Nephron progenitor cell (in vitro differentiated cells): Measurements from ENCODE around the gene RBM17.
"Not testable (repeated sequence)": the region's sequence is repeated elsewhere in the genome, so short reads cannot be mapped to it uniquely, and the experiment has no call there.

Experiments
- DNase-seq: peaks from one replicate; pipeline ENCODE4 v3.0.0; 2021
- H3K27ac Mint-ChIP-seq: 2 replicates; pipeline ENCODE4 v1.8.0; 2021; ENCODE audit warnings: mild to moderate bottlenecking, moderate library complexity, mixed read lengths
- H3K27me3 Mint-ChIP-seq: 2 replicates; pipeline ENCODE4 v1.8.0; 2021; ENCODE audit warnings: mild to moderate bottlenecking, low read depth, mixed read lengths; ENCODE audit not compliant: poor library complexity
- H3K36me3 Mint-ChIP-seq: 2 replicates; pipeline ENCODE4 v1.8.0; 2021; ENCODE audit warnings: low read depth, mixed read lengths
- H3K4me1 Mint-ChIP-seq: 2 replicates; pipeline ENCODE4 v1.8.0; 2021; ENCODE audit warnings: mixed read lengths
- H3K4me3 Mint-ChIP-seq: 2 replicates; pipeline ENCODE4 v1.8.0; 2021; ENCODE audit warnings: mild to moderate bottlenecking, moderate library complexity, mixed read lengths
- H3K9me3 Mint-ChIP-seq: 2 replicates; pipeline ENCODE4 v1.8.0; 2021; ENCODE audit warnings: mild to moderate bottlenecking, moderate library complexity, mixed read lengths
- CTCF ChIP-seq: fragments of 200-600 bp; sonication (generic); IDR thresholded peaks from 2 replicates; pipeline ENCODE4 v1.5.0; 2021; ENCODE audit warnings: antibody characterized with exemption

RBM17 gene

GRCh38 chr10:6119962-6120361, 31.1 kb downstream of the RBM17 start:
- no peak for TF ChIP-seq CTCF
- H3K27ac Mint-ChIP-seq = peak overlapping the region; percentile 2
- peaks cover 25% of the 10 kb centered on the region for H3K36me3 Mint-ChIP-seq
- peaks cover 34% of the 10 kb centered on the region for H3K4me1 Mint-ChIP-seq
- no peaks in the 10 kb centered on the region for H3K9me3 Mint-ChIP-seq
- no peak overlapping the region for H3K4me3 Mint-ChIP-seq
- H3K27me3 Mint-ChIP-seq = no peaks in the 10 kb centered on the region
- DNase-seq = no peak

- peak overlapping the region; percentile 84 for H3K27ac Mint-ChIP-seq
- TF ChIP-seq CTCF = no peak
- H3K9me3 Mint-ChIP-seq = no peaks in the 10 kb centered on the region
- peaks cover 18% of the 10 kb centered on the region for H3K36me3 Mint-ChIP-seq
- peaks cover 39% of the 10 kb centered on the region for H3K4me1 Mint-ChIP-seq
- no peaks in the 10 kb centered on the region for H3K27me3 Mint-ChIP-seq
- no peak overlapping the region for H3K4me3 Mint-ChIP-seq
- no peak for DNase-seq
These were observed 31.9 kb downstream of the RBM17 start for GRCh38 chr10:6120691-6121090.

GRCh38 chr10:6121146-6121545, 32.3 kb downstream of the RBM17 start:
- H3K4me3 Mint-ChIP-seq = no peak overlapping the region
- H3K9me3 Mint-ChIP-seq = no peaks in the 10 kb centered on the region
- TF ChIP-seq CTCF = no peak
- DNase-seq = no peak
- H3K4me1 Mint-ChIP-seq = peaks cover 44% of the 10 kb centered on the region
- H3K36me3 Mint-ChIP-seq = peaks cover 13% of the 10 kb centered on the region
- no peaks in the 10 kb centered on the region for H3K27me3 Mint-ChIP-seq
- peak overlapping the region; percentile 84 for H3K27ac Mint-ChIP-seq

- Mint-ChIP-seq H3K36me3 (peaks cover 8% of the 10 kb centered on the region), H3K27me3 (no peaks in the 10 kb centered on the region), H3K9me3 (no peaks in the 10 kb centered on the region), H3K27ac (no peak overlapping the region), H3K4me3 (no peak overlapping the region), H3K4me1 (peaks cover 61% of the 10 kb centered on the region)
- no peak for DNase-seq
- TF ChIP-seq CTCF = no peak
These were observed 34.7 kb downstream of the RBM17 start for GRCh38 chr10:6123532-6123931.

- Mint-ChIP-seq H3K27ac (peak overlapping the region; percentile 60), H3K36me3 (peaks cover 8% of the 10 kb centered on the region), H3K27me3 (peaks cover 8% of the 10 kb centered on the region), H3K4me3 (no peak overlapping the region), H3K4me1 (peaks cover 68% of the 10 kb centered on the region), H3K9me3 (no peaks in the 10 kb centered on the region)
- DNase-seq = no peak
- no peak for TF ChIP-seq CTCF
These were observed 35.8 kb downstream of the RBM17 start for GRCh38 chr10:6124666-6125065.

GRCh38 chr10:6127461-6127860, 38.6 kb downstream of the RBM17 start:
- Mint-ChIP-seq H3K4me1 (peaks cover 53% of the 10 kb centered on the region), H3K27me3 (peaks cover 16% of the 10 kb centered on the region)
- not testable (repeated sequence) for H3K4me3 Mint-ChIP-seq, H3K9me3 Mint-ChIP-seq, DNase-seq, H3K27ac Mint-ChIP-seq, H3K36me3 Mint-ChIP-seq
